Retinal pigment epithelial cell (primary cell): ENCODE measurements around the gene TCP10L.
"Not testable (repeated sequence)": the region's sequence is repeated elsewhere in the genome, so short reads cannot be mapped to it uniquely, and the experiment has no call there.

Experiments
- DNase-seq: peaks from one replicate; pipeline ENCODE4 v3.0.0-alpha.2; 2010; ENCODE audit warnings: low read depth
- H3K4me3 ChIP-seq: 2 replicates; pipeline ENCODE4 v1.5.1; 2011; ENCODE audit warnings: mild to moderate bottlenecking, low read length, control low read depth, moderate library complexity
- TF ChIP-seq, protein P1 (sequence below): conservative IDR thresholded peaks from 2 replicates; pipeline ENCODE4 v1.5.1; 2011; ENCODE audit warnings: low read depth, low read length, control low read depth, inconsistent platforms

TCP10L gene, protein sequence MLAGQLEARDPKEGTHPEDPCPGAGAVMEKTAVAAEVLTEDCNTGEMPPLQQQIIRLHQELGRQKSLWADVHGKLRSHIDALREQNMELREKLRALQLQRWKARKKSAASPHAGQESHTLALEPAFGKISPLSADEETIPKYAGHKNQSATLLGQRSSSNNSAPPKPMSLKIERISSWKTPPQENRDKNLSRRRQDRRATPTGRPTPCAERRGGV

DNA sequence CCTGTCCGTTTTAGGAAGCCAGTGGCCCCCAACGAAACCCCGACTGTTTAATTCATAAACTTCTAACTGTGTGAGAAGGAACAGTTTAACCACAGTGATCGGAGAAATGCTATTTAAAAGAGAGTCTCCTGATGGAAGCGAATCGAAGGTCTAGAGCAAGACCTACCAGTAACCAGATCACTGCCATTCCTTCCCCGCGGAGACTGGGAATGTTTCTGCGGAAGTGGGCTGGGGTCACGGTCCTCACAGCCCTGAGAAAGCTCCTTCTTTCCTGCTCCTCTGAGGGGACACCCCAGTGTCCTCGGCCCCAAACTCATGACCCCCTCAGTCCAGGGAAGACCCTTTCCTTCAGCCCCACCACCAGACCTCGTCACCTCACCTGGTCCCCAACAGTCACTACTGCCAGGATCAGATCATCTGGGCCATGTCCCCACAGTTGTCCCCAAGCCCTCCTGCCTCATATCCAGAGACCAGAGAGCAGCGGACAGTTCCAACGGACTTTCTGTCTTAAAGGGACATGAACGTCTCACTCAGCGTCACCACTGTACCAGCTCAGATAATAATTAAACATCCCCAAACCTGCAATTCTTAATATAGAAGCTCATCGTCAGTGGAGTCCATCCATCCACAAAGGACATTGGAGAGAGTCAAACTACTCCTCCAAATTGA, at the start of gene TCP10L:
TSS of gene TCP10L (minus strand) at position 482 of the 669 bp plus-strand sequence. CDS start 1,219 bp downstream, outside the sequence.
- TF ChIP-seq, protein P1, sequence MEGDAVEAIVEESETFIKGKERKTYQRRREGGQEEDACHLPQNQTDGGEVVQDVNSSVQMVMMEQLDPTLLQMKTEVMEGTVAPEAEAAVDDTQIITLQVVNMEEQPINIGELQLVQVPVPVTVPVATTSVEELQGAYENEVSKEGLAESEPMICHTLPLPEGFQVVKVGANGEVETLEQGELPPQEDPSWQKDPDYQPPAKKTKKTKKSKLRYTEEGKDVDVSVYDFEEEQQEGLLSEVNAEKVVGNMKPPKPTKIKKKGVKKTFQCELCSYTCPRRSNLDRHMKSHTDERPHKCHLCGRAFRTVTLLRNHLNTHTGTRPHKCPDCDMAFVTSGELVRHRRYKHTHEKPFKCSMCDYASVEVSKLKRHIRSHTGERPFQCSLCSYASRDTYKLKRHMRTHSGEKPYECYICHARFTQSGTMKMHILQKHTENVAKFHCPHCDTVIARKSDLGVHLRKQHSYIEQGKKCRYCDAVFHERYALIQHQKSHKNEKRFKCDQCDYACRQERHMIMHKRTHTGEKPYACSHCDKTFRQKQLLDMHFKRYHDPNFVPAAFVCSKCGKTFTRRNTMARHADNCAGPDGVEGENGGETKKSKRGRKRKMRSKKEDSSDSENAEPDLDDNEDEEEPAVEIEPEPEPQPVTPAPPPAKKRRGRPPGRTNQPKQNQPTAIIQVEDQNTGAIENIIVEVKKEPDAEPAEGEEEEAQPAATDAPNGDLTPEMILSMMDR = no peak
- no peak within 1 kb of the TSS for H3K4me3 ChIP-seq
- DNase-seq = no peak

DNA sequence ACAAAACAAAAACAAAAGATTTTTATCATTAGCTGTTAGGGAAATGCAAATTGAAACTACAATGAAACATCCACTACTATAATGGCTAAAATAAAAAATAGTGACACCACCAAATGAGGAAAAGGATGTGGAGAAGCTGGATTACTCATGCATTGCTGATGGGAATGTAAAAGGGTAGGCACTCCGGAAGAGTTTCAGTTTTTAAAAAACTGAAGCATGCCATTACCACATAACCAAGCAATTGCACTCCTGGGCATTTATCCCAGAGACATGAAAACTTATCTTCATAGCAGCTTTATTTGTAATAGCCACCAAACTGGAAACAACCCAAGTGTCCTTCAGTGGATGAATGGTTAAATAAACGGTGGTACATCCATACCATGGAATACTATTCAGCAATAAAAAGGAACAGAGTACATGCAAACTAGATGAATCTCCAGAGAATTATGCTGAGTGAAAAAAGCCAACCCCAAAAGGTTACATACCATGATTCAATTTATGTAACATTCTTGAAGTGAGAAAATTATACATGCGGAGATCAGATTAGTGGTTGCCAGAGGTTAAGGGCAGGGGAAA, 41.4 kb upstream of the TCP10L start:
- DNase-seq = no peak
- TF ChIP-seq, protein P1 = no peak
- no peak overlapping the region for H3K4me3 ChIP-seq

DNA sequence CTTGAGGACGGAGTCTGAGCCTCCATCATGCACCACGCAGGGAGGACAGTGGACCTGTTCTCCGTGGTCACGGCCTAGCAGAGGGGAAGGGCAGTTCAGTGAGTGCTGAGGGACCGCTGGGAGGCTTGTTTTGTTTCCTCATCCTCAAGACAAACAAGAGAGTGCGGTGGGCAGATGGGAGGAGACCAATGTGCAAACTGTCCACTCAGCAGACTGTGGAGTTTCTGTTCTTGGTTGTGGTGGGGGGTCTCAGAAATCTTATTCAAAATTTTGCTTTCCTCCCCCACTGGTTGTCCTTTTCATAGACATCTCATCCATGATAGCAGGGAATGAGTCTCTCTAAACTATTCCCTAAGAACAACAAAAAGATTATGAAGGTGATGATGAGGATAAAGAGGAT, 32.9 kb upstream of the TCP10L start:
- H3K4me3 ChIP-seq = not testable (repeated sequence)

DNA sequence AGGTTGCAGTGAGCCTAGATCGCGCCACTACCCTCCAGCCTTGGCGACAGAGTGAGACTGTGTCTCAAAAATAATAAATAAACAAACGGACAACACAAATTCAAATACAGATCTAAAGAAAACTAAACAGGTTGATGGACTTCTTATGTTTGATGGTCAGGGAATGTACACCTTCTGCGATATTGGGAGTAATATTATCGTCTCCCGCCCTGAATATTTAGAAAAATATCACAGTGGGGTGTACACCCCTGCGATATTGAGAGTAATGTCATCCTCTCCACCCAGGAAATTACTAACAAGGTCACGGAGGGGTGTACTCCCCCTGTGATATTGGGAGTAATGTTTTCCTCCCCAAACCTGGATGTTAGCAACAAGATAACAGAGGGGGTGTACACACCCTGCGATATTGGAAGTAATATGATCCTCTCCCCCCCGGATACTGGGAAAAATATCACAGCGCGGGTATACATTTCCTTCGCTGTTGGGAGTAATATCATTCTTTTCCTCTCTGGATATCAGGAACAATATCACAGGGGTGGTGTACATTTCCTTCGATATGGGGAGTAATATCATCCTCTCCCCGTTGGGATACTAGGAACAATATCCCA, 28.2 kb upstream of the TCP10L start:
- no peak for DNase-seq
- TF ChIP-seq, protein P1 = no peak
- H3K4me3 ChIP-seq = peak overlapping the region; percentile 94

More for the DNA sequence above, 32.9 kb upstream of the TCP10L start:
- not testable (repeated sequence) for DNase-seq

DNA sequence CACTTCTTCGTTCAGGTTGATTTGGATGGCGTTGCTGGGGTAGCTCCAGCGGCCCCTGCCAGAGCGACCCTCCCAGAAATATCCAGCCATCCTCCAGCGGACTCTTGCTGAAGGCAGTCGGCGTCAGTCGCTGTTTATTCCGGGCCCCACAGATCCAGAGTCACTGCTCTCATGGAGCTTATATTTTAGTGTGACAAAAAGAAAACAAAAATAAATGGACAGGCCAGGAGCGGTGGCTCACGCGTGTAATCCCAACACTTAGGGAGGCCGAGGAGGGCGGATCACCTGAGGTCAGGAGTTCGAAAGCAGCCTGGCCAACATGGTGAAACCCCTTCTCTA, 27.6 kb upstream of the TCP10L start:
- peak overlapping the region; percentile 94 for H3K4me3 ChIP-seq
- TF ChIP-seq, protein P1 = no peak
- DNase-seq = no peak

DNA sequence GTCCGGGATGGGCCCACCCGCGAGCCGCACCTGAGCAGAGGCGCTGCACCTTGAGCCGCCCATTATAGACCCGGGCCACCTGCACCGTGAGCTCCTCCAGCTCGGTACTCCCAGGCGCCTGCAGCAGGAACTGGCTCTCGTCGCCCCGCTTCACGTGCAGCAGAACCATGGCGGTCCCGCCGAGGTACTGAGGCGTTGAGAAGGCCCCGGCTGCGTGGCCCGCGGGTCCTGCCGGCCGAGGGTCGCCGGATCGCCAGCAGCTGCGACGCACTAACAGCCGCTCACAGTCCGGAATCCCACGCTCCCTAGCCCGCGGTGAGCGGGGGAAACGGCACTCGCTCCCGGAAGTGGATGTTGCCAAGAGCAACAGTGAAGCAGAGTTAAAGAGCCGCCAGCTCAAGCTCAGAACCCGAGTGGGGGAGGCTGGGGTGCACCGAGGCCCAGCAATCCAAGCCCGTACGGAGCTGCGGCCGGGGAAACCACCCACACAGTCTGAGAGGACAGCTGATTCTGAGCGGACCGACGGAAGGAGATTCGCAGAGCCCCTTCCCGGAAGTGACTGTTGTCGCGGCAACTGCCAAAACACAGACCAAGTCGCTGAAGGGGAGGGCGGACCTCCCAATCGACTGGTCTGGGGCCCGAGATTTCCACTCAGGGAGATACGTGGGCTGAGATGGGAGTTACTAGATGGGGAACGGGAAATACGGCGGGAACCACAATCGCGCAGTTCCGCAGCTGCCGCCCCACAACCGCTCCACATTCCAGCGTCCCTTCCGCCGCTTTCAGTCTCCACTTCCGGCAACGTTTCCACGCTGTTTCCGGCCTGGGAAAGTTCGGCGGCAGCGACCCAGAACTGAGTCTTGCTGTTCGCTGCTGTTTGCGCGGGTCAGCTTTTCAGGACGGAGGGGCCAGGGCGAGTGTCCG, 27.0 kb upstream of the TCP10L start, which contains the start of gene CFAP298:
TSS of gene CFAP298 (minus strand) at position 303 of the 924 bp plus-strand sequence. CDS start at position 169, 134 bp downstream.
- TF ChIP-seq, protein P1 = no peak
- H3K4me3 ChIP-seq = peak within 1 kb of the TSS; percentile 94
- DNase-seq = peak; percentile 83
